NCI-H510A treated with DMSO at 0.1 percent for 48 hours (cell line): ENCODE results near the gene PTK6.
A peak's percentile ranks its signal among the peaks of the same experiment; 100 is the strongest.

Experiments used
- DNase-seq: peaks from one replicate; lab custom pipeline; 2025; lab: John Stamatoyannopoulos, UW

The PTK6 gene

DNA sequence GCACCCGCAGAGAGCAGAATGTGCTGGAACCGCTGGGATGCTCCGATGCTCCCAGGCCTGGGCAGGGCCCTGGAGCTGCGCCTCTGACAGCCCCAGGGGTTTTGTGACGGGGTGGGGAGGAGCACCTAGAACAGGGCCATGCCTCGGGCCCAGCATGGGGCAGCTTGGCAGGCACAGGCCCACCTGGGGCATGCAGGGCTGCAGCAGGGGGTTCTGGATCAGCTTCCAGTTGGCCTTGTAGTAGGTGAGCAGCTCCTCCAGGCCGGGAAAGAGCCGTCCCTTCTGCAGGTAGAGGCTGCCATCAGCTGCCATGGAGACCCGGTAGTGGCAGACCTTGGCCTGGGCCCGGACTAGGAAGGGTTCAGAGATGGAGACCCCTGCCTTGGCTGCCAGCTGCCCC lies 6.0 kb upstream of the PTK6 start:
- DNase-seq, result no peak

DNA sequence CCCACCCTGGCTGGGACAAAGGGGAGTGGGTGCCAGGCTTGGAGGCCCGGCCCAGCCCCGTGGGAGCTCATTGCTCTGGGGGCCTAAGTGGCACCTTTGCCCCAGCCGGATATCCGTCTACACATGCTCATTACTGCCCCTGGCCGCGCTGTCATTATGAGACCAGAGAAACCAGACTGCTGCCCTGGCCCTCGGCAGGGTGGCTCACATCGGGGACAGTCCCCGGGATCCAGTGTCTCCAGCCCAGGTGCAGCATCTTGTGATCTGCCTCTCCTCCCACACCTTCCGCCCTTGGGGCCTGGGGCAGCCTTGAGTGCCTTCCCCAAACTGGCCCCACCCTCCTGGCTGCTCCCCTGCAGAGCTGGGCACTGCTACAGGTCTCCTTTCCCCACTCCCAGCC lies 5.5 kb upstream of the PTK6 start:
- no peak for DNase-seq

DNA sequence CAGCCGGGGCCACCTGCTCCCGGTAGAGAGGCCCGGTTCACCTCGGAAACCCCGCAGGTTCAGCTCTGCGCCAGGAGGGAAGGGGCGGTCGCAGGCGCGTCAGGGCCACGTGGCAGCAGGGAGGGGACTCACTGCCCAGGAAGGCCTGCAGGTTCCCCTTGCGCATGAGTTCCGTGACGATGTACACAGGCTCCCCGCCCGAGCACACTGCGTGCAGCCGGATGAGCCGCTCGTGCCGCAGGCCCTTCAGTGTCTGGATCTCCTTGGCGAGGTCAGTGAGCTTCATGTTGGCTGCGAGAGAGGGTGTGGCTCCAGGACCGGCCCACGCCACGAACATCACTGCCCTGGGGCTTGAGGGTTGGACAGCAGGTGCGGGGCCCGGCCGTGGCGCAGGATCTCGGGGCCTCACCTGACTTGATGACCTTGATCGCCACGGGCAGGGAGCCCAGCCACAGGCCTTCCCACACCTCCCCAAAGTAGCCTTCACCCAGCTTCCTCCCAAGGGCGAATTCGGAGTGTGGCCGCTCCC lies 4.9 kb upstream of the PTK6 start:
- DNase-seq, result no peak

DNA sequence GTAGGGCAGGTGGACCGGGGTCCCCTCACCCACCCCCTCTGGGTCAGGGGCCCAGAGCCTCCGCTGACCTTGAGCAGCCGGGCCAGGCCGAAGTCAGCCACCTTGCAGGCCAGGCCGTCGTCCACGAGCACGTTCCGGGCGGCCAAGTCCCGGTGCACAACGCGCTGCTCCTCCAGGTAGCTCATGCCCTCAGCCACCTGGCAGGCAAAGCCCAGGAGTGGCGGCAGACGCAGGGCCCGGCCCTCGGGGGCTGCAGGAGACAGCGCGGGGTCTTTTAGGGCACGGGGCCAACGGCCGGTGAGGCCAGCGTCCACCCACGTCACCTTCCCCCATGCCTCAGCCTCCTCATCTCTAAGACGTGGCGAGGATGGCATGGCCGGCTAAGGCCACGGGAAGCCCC lies 4.2 kb upstream of the PTK6 start:
- DNase-seq, result no peak

DNA sequence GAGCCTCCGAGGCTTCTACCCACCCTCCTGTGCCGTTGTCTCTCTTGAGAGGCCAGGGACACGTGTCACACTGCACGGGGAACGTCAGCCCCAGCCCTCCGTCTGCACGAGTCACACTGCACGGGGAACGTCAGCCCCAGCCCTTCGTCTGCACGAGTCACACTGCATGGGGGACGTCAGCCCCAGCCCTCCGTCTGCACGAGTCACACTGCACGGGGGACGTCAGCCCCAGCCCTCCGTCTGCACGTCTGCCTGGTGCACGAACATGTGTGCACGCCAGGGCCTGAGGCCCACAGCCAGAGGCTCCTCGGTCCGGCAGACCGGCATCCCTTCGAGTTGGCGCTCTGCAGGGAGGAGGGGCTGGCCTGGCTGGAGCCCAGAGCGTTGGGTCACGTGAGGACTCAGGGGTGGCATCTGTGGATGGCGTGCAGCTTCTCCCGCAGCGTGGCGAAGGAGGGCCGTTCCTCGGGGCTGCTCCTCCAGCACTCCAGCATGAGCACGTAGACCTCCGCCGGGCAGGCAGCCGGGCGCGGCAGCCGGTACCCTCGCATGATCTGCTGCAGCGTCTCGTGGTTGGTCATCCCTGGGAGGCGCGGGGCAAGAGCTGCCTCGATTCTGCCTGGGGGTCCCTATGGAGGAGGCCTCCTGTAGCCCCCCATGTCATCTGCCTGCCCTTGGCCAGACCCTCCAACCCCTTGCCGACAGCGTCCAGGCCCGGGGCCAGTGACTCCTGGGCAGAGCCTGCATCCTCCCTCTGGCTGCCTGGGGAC lies 3.4 kb upstream of the PTK6 start:
- no peak for DNase-seq

DNA sequence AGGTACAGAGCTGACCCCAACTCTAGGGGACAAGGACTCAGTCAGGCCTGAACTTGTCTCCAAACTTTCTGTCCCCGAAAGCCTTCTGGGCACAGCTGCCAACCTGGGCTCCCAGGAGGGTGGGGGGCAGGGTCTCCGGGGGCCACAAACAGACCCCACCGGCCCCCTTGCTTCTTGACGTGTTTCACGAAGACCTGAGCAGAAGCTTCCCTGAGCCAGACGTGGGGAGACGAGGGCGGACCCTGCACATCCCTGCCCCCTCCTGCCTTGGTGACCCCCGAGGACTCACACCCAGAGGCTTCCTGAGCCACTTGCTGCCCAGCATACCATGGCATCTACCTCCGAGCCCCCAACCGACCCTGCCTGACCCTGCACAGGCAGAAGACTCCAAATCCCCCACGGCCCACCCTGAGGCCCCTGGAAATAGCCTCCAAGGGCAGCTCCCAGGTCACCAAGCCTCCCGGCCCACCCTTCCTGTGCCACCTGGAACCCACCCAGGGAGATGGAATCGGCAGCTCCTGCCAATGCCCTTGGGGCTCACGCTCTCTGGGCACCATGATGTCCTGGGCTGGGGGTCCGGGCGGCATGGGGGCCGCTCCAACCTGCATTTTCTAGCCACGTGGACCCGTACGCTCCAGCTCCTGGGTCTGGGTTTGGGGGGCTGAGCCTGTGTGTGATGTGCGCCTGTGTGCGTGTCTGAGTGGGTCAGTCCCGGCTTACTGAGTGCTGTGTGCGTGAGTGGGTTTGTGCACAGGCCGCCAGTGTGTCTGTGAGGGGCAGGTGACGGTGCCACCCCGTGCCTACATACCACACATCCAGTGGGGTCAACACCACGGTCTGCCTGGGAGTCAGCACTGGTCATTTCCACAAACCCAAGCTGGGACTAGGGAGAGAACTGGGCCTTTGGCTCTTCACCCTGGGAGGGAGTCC lies 2.5 kb upstream of the PTK6 start:
- DNase-seq, result no peak

DNA sequence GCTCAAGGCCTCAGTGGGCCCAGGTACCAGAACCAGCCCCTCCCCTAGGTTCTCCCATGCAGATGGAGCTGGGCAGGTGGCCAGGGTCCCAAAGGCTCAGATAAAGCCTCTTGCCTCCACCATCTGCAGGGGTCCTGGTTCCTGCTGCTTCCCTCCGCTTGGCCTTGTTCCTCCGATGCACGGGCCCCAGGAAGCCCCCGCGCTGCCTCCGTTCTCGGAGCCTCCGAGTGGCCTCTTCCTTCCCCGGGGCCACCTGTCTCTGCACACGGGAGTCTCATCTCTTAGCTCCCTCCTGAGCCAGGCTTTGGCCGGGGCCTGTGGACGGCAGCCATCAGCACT lies 1.9 kb upstream of the PTK6 start:
- DNase-seq, result no peak

DNA sequence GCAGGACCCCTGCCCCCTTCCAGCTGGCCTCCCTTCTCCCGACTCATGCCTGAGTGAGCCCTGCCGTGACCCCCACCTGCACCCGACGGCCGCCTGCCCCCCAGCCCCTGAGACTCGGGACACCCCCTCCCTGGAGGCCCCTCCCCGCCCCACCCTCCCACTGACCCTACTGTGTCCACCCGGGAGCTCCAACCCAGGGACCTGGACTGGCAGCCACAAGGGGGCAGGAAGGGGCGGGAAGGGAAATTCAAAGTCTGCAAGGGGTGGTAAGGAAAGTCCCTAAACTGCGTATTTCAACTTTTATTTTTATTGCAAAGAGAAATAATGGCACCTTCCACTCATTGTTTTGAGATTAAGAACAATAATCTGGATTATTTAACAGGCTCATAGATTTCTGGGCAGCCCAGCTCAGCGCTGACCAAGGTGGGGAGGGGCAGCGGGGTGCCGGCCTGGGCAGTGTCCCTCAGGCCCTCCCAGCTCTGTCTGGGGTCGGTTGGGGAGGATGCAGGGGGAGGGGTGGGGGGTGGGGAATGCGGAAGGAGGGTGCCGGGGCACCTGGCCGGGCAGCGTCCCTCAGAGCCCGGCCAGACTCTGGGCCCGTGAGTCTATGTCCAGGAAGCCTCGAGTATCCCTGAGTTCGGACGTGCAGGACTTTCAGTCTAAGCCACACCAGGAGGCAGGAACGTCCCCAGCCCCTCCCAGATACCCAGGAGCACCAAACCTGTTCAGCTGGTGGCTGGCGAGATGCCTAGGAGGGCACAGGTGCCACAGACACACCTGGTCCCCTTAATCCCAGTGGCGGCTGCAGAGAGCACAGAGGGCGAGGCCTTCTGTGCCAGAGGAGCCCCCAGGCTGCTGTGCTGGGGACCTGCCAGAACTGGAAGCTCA lies 1.3 kb upstream of the PTK6 start:
- DNase-seq, result no peak

DNA sequence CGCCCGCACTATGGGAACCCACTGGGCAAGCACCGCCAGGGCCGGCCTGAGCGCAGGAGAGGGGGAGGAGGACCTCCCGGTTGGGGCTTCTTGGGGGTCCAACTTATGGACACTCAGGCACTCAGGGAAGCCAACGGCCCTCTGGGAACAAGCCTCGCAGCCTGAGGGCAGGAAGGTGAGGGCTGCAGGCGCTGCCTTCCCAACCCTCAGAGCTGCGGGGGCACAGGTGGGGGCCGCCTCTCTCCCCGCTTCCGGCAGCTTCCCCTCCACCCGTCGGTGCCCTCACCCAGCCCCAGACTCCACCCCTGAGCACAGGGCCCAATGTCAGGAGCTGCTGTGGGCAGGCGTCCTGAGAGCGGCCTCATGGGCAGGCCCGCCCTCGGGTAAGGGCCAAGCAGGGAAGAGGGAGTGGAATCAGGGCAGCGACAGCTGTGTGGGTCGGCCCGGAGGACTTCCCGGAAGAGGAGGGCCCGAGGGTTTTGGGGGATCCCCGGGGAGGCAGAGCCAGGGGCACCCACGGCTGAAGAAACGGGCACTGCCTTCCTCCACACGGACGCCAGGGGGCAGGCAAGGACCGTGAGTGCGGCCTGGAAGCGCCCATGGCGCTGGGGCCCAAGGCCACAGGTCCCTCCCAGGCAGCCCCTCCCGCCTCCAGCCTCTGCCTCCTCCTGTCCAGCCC lies 488 bp upstream of the PTK6 start:
- peak; percentile 42 for DNase-seq

DNA sequence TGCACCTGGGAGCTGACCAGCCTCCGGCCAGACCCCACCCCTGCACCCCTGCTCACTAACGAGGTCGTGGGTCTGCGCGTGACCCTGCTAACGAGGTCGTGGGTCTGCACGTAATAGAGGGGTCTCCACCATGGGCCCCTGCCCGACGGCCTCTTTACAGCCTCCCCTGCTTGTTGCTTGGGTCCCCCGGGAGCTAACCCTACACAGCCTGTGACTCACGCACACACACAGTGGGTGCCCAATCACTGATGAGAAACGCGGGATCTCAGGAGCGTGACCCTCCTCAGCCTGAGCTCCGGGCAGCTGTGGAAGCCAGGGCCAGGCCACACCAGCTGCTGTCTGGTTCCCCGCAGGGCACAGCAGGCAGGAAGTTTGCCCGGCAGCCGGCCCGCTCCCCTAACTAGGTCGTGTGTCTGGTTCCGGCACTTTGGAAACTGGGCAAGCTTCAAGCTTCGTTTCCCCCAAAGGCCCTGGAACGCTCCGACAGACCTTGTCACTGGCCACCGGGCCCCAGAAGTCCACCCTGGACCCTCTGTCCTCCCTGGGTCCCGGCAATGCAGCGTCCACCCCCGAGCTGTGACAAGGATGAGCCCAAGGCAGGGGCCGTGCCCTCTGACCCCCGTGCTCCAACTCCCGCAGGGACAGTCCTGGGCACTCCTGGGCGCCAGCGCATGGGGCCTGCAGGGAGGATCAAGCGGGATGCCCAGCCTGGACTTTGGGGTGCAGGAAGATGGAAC lies 767 bp downstream of the PTK6 start:
- DNase-seq, result no peak

DNA sequence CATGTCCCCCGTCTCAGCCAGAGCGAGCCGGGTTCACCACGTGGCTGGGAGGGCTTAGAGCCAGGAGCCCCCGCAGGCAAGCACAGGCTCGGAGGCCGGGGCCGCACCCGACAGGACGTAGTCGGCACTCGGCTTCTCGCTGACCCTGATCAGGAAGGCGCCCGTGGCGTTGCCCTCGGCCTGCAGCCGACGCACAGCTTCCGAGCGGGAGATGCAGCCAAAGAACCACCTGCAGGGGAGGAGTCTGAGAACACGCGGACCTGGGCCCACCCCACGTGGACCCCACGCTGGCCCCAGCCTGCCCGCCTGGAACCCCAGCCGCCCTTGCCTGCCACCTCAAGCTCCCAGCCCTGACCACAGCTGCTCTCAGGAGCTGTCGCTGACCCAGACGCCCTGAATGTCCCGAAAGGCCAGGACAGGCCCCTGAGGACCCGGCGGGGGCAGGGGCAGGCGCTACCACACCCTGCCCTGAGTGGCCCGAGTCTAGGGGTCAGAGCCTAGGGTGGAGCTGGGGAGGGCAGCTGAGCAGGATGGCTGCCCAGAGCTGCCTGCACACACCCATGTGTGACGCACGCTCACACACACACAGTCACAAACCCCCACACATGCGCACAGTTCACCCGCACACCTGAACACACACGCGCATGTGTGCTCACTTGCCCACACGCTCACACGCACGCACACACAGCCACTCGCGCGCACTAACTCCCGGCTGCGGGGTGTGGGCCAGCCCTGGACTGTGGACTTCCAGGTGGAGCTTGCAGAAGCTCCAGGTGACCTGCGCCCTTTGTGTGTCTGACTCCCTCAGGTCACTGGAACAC lies 2.1 kb downstream of the PTK6 start:
- no peak for DNase-seq

DNA sequence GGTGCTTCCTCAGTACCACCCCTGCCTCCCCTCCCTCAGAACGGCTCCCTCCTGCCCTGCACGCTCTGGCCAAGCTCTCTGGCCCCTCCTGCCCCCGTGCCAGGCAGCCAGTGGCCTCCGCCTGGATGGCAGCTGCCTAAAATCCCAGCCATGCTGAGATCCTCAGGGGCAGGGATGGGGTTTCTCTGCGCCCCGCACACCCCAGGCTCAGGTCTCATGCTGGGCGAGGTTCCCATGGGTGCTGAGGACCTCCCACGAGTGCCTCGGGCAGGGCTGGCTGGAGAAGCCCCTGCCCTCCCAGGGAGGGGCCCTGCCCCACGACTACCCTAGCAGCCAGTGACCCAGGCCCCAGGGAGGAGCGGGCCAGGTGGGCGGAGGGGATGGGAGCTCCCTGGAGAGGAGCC lies 2.7 kb downstream of the PTK6 start:
- no peak for DNase-seq

DNA sequence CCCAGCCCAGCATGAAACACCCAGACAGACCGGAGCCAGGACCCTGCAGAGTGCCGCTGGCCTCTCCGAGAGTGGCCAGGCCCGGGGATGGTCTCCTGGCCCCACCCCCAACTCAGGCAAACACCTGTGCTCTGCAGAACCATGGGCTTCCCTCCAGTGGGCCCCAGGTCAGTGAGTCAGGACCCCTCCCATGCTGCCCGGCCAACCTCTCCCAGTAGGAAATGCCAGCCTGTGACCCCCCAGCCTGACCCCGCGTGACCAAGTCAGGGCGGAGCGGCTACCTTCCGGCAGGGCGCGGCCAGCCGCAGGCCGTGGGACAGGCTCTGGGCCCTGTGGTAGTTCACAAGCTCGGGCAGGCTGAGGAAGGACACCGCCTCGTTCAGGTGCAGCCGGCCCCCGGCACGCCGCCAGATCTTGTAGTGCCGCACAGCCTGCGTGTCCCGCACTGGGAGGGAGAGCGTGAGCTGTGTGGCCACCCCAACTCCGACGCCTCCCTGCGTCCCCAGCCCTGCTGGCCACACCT lies 3.2 kb downstream of the PTK6 start:
- no peak for DNase-seq

DNA sequence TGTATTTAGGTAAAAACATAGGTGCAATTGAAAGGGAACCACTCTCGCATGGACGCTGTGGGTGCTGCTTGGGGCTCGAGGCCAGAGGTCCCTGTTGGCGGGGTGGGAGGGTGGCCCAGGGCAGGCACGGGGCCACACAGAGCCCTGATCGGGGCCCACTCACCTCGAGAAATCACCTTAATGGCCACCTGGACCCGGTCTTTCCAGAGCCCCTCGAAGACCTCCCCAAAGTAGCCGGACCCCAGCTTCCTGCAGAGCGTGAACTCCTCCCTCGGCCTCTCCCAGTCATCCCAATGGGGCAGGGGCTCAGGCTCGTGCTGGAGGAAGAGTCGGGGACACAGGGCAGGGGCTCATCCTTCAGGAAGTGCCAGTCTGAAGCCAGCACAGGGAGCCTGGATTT lies 3.8 kb downstream of the PTK6 start:
- no peak for DNase-seq

DNA sequence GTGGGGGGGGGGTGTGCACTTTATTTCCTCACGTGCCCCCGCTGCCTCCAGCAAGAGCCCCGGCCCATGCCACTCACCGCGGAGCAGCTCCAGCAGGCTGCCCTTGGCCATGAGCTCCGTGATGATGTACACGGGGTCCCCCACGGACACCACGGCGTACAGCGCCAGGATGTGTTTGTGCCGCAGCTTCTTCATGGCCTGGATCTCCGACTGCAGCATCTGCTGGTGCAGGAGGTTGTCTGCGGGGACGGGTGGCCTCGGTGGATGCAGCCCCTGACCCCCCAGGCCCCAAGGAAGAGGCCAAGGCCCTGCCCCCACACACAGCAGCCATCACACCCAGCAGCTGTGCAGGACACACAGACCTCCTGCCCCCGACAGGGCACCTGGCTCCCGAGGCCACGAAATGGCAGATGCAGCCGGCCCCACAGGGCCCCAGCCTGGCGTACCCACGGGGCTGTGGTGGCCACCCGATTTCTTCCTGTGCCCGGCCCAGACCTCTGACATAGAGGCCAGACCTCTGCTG lies 4.7 kb downstream of the PTK6 start:
- DNase-seq, result no peak

DNA sequence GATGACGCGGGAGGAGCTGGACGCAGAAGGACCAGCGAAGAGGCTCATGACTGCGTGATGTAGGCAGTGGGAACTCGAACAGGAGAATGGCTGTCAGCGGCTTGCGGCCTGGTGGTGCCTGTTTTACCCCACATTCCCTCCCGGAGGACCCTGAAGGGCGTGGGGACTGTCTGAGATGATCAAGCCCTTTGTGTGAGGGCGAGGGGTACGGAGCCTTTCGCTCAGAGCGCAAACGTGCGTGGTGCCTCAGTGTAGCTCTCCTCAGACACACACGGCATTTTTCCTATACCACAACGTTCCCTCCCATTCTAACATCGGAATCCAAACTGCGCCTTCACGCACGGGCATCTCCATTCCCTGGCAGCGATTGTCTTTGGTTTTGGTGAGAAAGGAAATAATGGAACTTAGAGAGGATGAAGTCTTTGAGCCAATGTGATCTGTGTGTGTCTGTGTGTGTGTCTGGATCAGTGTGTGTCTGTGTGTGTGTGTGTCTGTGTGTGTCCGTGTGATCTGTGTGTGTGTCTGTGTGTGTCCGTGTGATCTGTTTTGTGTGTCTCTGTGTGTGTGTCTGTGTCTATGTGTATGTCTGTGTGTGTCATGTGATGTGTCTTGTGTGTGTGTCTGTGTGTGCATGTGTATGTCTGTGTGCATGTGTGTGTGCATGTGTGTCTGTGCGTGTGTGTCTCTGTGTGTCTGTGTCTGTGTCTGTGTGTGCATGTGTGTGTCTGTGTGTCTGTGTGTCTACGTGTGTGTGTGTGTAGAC lies 5.3 kb downstream of the PTK6 start:
- DNase-seq, result no peak

DNA sequence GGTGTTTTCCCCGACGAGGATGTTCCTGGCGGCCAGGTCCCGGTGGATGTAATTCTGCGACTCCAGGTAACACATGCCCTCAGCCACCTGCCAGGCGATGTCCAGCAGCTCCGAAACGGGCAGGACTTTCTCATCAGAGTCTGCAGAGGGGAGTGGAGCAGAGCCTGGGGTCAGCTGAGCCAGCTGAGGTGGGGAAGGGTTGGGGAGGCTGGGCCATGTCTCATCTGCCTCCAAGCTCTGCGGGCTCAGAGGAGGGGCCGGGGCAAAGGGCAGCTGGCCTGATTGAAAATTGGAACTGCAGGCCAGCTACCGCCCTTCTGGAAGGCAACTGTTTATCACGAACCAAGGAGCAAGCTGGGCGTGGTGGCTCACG lies 6.4 kb downstream of the PTK6 start:
- DNase-seq, result no peak

DNA sequence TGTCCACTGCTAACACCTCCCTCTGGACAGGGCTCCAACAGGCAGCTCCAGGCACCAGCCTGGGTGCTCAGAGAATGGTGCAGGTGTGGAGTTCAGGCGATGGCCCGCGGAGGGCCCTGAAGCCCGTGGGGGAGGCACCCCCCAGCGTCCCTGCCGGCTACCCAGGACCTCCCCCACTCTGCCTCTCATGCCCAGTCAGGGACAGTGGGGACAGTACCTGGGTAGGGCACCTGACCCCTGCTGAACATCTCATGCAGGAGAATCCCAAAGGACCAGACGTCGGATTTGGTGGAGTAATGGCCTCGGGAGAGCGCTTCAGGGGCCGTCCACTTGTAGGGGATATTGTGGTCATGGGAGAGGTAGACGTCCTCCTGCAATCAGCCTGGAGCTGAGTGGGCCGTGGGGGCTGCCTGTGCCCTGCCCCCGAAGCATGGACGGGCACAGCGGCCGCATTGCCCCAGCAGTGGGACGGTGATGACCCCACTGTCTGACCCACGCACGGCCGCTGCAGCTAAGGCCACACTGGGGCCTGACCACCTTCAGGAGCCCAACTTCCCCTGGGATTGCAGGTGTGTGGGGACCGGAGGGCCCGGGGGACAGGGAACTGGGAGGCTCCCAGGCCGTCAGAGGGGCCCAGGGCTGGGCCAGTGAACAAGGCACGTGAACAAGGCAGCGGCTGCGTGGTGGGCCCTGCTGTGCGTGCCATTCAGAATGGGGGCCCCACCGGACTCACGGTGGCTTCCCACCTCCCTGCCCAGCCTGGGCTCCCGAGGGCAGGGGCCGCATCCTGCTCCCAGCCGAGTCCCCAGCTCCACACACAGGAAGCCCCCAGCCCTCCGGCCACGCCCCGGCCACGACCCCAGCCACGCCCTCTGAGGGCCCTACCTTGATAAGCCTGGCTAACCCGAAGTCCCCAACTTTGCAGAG lies 7.1 kb downstream of the PTK6 start:
- no peak for DNase-seq
